Measurements from ENCODE around the gene MMRN2.

MMRN2 gene

GRCh38 chr10:86900955-86901354, 56.5 kb downstream of the MMRN2 start:
- no peak overlapping the region for H3K9ac ChIP-seq
- H3K4me3 ChIP-seq (ENCODE audit: low read depth, low read length) = no peak overlapping the region
- H3K27me3 ChIP-seq (ENCODE audit: control insufficient read depth, insufficient read depth, low read length) = no peaks in the 10 kb centered on the region
- H3K79me2 ChIP-seq = no peaks in the 10 kb centered on the region
- H2AFZ ChIP-seq = no peak overlapping the region
- H3K4me1 ChIP-seq = no peaks in the 10 kb centered on the region
- no peaks in the 10 kb centered on the region for H3K36me3 ChIP-seq (ENCODE audit: control insufficient read depth, insufficient read depth, low read length)
- H3K9me3 ChIP-seq (ENCODE audit: control insufficient read depth, low read length) = no peaks in the 10 kb centered on the region
- H3K4me2 ChIP-seq (ENCODE audit: low read length) = no peak overlapping the region
- H3K27ac ChIP-seq = no peak overlapping the region
- no peak for TF ChIP-seq CTCF (IDR thresholded peaks at IDR 0.05)

- Histone ChIP-seq H3K4me3 (ENCODE audit: low read depth, low read length) (no peak overlapping the region), H3K9ac (no peak overlapping the region), H3K27ac (no peak overlapping the region), H2AFZ (no peak overlapping the region), H3K36me3 (ENCODE audit: control insufficient read depth, insufficient read depth, low read length) (no peaks in the 10 kb centered on the region), H3K4me2 (ENCODE audit: low read length) (no peak overlapping the region), H3K4me1 (no peaks in the 10 kb centered on the region), H3K27me3 (ENCODE audit: control insufficient read depth, insufficient read depth, low read length) (no peaks in the 10 kb centered on the region), H3K79me2 (no peaks in the 10 kb centered on the region), H3K9me3 (ENCODE audit: control insufficient read depth, low read length) (no peaks in the 10 kb centered on the region)
- peak; percentile 75 for TF ChIP-seq CTCF (IDR thresholded peaks at IDR 0.05)
These were observed 57.6 kb downstream of the MMRN2 start for GRCh38 chr10:86899670-86900276.

GRCh38 chr10:86899132-86899531, 58.3 kb downstream of the MMRN2 start:
- H3K27me3 ChIP-seq (ENCODE audit: control insufficient read depth, insufficient read depth, low read length) = no peaks in the 10 kb centered on the region
- no peak for TF ChIP-seq CTCF (IDR thresholded peaks at IDR 0.05)
- no peak overlapping the region for H3K27ac ChIP-seq
- no peak overlapping the region for H3K4me3 ChIP-seq (ENCODE audit: low read depth, low read length)
- H3K79me2 ChIP-seq = no peaks in the 10 kb centered on the region
- H3K4me1 ChIP-seq = no peaks in the 10 kb centered on the region
- no peaks in the 10 kb centered on the region for H3K9me3 ChIP-seq (ENCODE audit: control insufficient read depth, low read length)
- no peaks in the 10 kb centered on the region for H3K36me3 ChIP-seq (ENCODE audit: control insufficient read depth, insufficient read depth, low read length)
- H3K4me2 ChIP-seq (ENCODE audit: low read length) = no peak overlapping the region
- H3K9ac ChIP-seq = no peak overlapping the region
- H2AFZ ChIP-seq = no peak overlapping the region

- no peak for TF ChIP-seq CTCF (IDR thresholded peaks at IDR 0.05)
- Histone ChIP-seq H3K79me2 (no peaks in the 10 kb centered on the region), H3K27me3 (ENCODE audit: control insufficient read depth, insufficient read depth, low read length) (no peaks in the 10 kb centered on the region), H3K27ac (no peak overlapping the region), H3K4me1 (no peaks in the 10 kb centered on the region), H3K4me2 (ENCODE audit: low read length) (no peak overlapping the region), H3K9me3 (ENCODE audit: control insufficient read depth, low read length) (no peaks in the 10 kb centered on the region), H2AFZ (no peak overlapping the region), H3K4me3 (ENCODE audit: low read depth, low read length) (no peak overlapping the region), H3K9ac (no peak overlapping the region), H3K36me3 (ENCODE audit: control insufficient read depth, insufficient read depth, low read length) (no peaks in the 10 kb centered on the region)
These were observed 58.9 kb downstream of the MMRN2 start for GRCh38 chr10:86898511-86898910.

- Histone ChIP-seq H3K4me3 (ENCODE audit: low read depth, low read length) (no peak overlapping the region), H3K27ac (no peak overlapping the region), H3K27me3 (ENCODE audit: control insufficient read depth, insufficient read depth, low read length) (no peaks in the 10 kb centered on the region), H3K79me2 (peaks cover 2% of the 10 kb centered on the region), H3K9ac (no peak overlapping the region), H2AFZ (no peak overlapping the region), H3K4me2 (ENCODE audit: low read length) (no peak overlapping the region), H3K4me1 (no peaks in the 10 kb centered on the region), H3K36me3 (ENCODE audit: control insufficient read depth, insufficient read depth, low read length) (no peaks in the 10 kb centered on the region), H3K9me3 (ENCODE audit: control insufficient read depth, low read length) (no peaks in the 10 kb centered on the region)
- TF ChIP-seq CTCF (IDR thresholded peaks at IDR 0.05) = no peak
These were observed 67.4 kb downstream of the MMRN2 start for GRCh38 chr10:86889997-86890396.
